GM18868 (cell line): ENCODE measurements around the gene TLCD3A.
A peak's percentile ranks its signal among the peaks of the same experiment; 100 is the strongest.
"Not testable (repeated sequence)": the region's sequence is repeated elsewhere in the genome, so short reads cannot be mapped to it uniquely, and the experiment has no call there.

Experiments
- ATAC-seq: cut with Tn5 transposase; IDR thresholded peaks from one replicate; pipeline ENCODE4 v1.9.1; 2021; ENCODE audit warnings: mild to moderate bottlenecking, moderate library complexity; ENCODE audit not compliant: unreplicated experiment

Gene TLCD3A

DNA sequence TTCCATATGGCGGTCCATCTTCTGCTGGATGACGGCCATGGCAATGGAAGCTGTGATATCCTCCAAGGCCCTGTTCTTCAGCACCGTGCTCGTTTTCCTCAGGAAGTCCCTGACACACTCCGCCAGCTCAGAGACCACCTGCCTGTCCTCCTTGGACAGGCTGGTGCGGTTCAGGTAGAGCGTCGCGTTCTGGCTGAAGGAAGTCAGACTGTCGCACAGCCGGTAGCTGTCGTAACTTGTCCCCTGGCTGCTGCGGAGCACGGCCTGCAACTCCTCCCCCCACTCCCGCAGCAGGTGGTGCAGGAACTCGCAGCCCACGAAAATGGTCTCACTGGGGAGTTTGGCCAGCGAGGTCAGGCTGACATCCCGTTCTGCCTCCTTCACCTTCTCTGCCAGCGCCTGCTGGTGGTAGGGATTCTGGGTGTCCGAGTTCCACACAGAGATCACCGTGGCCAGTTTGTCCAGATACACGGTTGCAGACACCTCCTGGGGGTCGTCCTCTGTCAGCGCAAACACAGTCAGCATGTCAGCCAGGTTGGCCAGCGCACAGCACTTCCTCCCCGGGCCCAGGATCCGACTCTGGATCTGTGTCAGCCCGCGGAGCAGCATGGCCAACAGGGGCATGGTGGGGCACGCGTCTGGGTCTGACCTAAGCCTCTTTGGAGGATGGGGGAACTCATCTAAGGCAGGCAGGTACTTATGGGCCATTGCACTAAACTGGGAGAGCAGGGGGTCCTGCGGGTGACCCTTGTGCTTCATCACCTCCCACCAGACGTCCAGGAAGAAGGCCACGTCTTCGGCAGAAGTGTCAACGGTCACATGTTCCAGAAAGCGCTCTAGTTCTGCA, 14.6 kb downstream of the TLCD3A start:
- ATAC-seq = no peak

GRCh38 chr17:748604-749003, 16.2 kb downstream of the TLCD3A start:
- not testable (repeated sequence) for ATAC-seq

GRCh38 chr17:749359-749758, 17.0 kb downstream of the TLCD3A start:
- not testable (repeated sequence) for ATAC-seq

- no peak for ATAC-seq
These were observed 18.1 kb downstream of the TLCD3A start for GRCh38 chr17:750431-751037.

- ATAC-seq = peak; percentile 17
These were observed 19.0 kb downstream of the TLCD3A start for GRCh38 chr17:751269-752001.

GRCh38 chr17:752002-752619, 19.7 kb downstream of the TLCD3A start, which contains the start of gene GEMIN4:
Gene GEMIN4, minus strand, starts transcription at chr17:752264. Its CDS starts 122 bp downstream, at chr17:752142.
- ATAC-seq = peak; percentile 84

DNA sequence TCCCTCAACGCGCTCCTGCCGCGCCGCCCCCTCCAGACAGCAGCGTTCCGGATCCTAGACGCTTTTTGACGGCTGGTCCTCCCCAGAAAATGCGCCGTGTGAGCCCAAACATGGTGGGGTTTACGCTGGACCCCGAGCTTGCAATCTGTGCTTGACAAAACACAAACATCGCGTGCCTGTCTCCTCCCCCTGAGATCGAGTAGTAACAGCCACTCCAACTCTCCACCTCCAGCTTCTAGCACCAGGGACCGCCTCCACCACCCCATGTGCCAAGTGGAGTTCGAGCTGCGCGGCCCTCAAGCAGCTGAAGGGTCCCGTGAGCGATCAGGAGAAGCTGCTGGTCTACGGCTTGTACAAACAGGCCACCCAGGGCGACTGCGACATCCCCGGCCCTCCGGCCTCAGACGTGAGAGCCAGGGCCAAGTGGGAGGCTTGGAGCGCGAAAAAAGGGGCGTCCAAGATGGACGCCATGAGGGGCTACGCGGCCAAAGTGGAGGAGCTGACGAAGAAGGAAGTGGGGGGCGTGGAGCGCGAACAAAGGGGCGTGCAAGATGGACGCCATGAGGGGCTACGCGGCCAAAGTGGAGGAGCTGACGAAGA, 20.3 kb downstream of the TLCD3A start:
- peak; percentile 7 for ATAC-seq

GRCh38 chr17:753418-753817, 21.0 kb downstream of the TLCD3A start:
- no peak for ATAC-seq

GRCh38 chr17:755319-755961, 23.0 kb downstream of the TLCD3A start:
- ATAC-seq = not testable (repeated sequence)

DNA sequence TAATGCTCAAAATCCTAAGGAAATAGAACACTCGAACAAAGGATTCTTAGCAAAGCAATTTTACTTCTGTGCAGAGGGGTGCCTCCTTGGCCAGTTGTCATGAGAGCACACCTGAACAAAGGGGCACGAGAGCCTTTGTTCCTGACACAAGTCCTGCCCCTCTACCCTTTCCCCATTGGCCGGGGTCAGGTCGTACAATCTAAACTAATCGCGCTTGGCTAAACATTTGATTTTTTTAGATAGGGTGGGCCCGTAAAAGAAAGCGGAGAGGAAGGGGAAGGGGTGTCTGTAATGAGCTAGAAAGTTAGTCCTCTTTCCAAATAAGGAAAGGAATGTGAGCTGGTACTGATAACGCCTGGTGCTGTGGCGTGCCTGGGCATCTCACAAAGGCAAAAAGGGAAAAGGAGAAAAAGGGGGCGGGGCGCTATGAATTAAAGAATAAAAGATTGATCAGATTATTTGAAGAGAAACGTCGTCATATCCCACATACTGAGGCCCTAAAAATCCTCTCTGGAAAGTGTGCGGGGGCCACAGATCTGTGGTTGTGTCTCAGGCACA, 23.7 kb downstream of the TLCD3A start:
- not testable (repeated sequence) for ATAC-seq

- ATAC-seq = no peak
These were observed 27.6 kb downstream of the TLCD3A start for GRCh38 chr17:759964-760363.

- ATAC-seq = no peak
These were observed 28.0 kb downstream of the TLCD3A start for GRCh38 chr17:760371-760770.

GRCh38 chr17:767076-767475, 34.7 kb downstream of the TLCD3A start:
- ATAC-seq = no peak

DNA sequence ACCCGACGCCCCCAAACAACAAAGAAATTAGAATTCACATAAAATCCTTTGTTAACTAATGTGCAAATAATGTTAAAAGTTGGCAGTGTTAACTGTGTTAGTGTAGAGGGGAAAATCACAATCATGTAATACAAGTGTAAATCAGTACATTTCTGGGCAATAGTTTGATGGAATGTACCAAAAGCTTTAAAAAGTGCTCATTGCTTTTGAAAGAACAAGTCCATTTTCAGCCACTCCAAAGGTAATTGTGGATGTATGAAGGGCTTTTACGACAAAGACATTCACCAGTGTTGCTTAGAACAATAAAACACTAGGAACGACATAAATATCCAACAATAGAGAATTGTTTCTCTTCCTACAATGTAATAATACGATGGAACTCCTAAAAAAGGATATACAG, 40.6 kb downstream of the TLCD3A start:
- ATAC-seq = no peak

DNA sequence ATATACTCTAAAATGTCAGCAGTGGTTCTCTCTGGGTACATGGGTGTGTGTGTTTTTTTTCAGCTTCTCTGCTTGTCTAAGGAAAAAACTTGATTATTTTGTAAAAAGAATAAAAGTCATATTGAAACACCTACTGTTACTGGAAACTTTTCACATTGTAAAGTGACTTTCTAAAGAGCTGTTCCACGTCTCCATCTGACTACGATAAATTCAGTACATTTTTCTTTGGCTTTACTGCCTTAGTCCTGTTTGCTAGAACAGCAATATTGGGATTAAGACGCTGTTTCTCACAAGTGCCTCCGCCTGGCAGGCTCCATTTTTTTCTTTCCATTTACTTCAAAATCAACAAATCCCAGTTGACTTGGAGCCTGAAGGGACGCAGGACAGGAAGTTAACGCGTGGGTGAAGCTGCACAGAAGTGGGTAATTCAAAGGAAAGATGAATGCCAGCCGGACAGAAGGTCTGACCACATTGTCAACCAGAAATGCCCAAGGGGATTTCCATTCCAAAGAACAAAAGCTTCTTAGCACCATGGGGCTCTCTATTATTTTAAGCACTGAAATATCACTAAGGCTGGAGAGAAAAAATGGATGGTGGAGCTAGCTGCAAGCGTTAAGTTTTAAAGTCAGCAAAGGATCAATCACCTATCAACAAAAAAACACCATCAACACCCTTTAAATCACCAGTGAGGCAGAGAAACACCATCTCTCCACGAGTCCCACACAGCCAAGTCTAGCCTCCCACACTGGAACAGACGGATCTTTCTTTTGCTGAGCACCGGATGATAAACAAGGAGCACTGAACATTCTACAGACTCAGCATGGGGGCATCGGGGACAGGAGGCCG, 41.3 kb downstream of the TLCD3A start:
- no peak for ATAC-seq

DNA sequence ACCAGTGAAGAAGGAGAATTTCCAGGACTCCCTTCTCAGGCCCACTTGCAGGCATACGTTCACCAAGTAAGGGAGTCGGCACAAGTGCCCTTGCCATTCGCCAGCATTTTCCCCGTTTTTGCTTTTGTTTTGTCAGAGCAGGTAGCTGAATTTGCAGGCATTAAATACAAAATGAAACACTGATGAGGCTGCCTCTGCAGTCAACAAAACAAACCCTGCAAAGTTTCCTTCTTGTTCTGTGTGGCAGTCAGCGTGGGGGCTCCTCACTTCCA, 41.9 kb downstream of the TLCD3A start:
- no peak for ATAC-seq

DNA sequence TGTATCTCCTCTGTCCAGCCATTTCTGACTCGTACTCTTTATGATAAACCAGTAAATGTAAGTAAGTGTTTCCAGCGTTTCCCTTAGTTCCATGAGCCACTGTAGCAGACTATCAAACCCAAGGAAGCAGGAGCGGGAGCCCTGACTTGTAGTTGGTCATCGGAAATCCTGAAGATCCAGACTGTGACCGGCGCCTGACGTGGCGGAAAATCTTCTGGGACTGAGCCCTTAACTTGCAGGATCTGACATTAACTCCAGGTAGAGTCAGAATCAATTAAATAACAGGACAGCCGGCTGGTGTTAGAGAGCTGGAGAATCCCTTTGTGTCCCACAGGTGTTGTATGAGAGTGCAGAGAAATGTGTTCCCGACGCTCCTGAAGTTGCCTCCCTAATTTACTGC, 45.7 kb downstream of the TLCD3A start:
- ATAC-seq = no peak

- ATAC-seq = peak; percentile 87
These were observed 49.7 kb downstream of the TLCD3A start, which contains the start of the genes GLOD4 and MRM3 for GRCh38 chr17:781805-782731. Gene GLOD4, minus strand, starts transcription at chr17:782280. Its CDS starts 25 bp downstream, at chr17:782255. Gene MRM3, plus strand, starts transcription at chr17:782353. Its CDS starts 26 bp downstream, at chr17:782379.
